Activated T-helper 2 cell treated with anti-CD3 and anti-CD28 coated beads, Interferon-gamma antibody, Interleukin-2, Interleukin-4, amounts not matched to agents 10 μg/mL and 5 μg/mL and 100 μg/mL, durations not matched to agents 14 hours and 24 hours and 36 hours (primary cell): ENCODE data around the gene ADD1. TPM values are rescaled to one million over a fixed set of nuclear protein-coding genes. Genes with fewer than 3 reads are reported as not detected.

Source experiments
- DNase-seq: peaks from one replicate; pipeline ENCODE4 v3.0.0; 2021; ENCODE audit warnings: low spot score
- H3K27ac Mint-ChIP-seq: one replicate; pipeline ENCODE4 v1.8.0; 2021; ENCODE audit warnings: mixed read lengths
- H3K27me3 Mint-ChIP-seq: one replicate; pipeline ENCODE4 v1.8.0; 2021; ENCODE audit warnings: low read depth, mixed read lengths
- H3K36me3 Mint-ChIP-seq: one replicate; pipeline ENCODE4 v1.8.0; 2021; ENCODE audit warnings: low read depth, mixed read lengths
- H3K4me1 Mint-ChIP-seq: one replicate; pipeline ENCODE4 v1.8.0; 2021; ENCODE audit warnings: low read depth, mixed read lengths
- H3K4me3 Mint-ChIP-seq: one replicate; pipeline ENCODE4 v1.8.0; 2021; ENCODE audit warnings: low read depth, mild to moderate bottlenecking, moderate library complexity, mixed read lengths
- H3K9me3 Mint-ChIP-seq: one replicate; pipeline ENCODE4 v1.8.0; 2021; ENCODE audit warnings: mixed read lengths
- intact Hi-C: fragments of 100-400 bp; cut with micrococcal nuclease; formaldehyde crosslinking; loops from one replicate; pipeline ENCODE4 v1.15.1; 2023
- total RNA-seq: library from RNA; stranded (reverse); gene quantifications from 2 replicates; pipeline ENCODE4 v1.2.3, GENCODE V29; 2022

The ADD1 gene
- total RNA-seq, 1 donor from 2014 or later: 242 TPM

DNA sequence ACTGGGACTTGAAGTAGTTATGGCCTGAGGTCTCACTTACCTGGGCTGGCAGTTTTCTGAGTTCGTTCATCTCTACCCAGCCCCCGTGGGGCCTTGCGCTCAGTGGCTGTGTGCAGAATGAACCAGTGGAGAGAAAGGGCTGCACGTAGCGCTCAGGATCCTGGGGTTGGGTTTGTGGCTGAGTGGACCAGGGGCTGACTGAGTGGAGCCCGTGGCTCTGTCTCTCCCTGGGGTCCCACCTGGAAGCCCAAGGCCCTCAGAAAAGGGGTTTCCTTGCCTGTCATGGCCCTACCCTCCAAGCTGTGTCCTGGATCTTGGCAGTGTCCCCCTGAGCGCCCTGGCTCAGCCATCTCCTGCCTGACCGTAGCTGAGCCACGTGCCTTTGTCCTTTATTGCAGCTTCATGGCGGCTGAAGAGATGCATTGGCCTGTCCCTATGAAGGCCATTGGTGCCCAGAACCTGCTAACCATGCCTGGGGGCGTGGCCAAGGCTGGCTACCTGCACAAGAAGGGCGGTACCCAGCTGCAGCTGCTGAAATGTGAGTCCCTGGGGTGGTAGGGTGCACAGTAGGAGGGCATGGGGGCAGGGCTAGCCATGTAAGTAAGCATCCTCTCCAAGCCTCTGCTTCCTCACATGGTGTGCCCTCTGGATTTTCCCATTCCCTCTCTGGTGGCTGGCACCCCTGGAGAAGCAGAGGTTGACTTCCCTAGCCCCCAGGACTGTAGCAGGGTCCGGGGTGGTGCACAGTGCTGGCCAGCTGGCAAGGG, 23.2 kb upstream of the ADD1 start:
- no peak for DNase-seq
- H3K4me1 Mint-ChIP-seq: peaks cover 24% of the 10 kb centered on the region
- no peak overlapping the region for H3K27ac Mint-ChIP-seq
- intact Hi-C loops: no loop called here
- no peaks in the 10 kb centered on the region for H3K27me3 Mint-ChIP-seq
- H3K4me3 Mint-ChIP-seq: no peak overlapping the region
- peaks cover 42% of the 10 kb centered on the region for H3K36me3 Mint-ChIP-seq
- H3K9me3 Mint-ChIP-seq: no peaks in the 10 kb centered on the region

DNA sequence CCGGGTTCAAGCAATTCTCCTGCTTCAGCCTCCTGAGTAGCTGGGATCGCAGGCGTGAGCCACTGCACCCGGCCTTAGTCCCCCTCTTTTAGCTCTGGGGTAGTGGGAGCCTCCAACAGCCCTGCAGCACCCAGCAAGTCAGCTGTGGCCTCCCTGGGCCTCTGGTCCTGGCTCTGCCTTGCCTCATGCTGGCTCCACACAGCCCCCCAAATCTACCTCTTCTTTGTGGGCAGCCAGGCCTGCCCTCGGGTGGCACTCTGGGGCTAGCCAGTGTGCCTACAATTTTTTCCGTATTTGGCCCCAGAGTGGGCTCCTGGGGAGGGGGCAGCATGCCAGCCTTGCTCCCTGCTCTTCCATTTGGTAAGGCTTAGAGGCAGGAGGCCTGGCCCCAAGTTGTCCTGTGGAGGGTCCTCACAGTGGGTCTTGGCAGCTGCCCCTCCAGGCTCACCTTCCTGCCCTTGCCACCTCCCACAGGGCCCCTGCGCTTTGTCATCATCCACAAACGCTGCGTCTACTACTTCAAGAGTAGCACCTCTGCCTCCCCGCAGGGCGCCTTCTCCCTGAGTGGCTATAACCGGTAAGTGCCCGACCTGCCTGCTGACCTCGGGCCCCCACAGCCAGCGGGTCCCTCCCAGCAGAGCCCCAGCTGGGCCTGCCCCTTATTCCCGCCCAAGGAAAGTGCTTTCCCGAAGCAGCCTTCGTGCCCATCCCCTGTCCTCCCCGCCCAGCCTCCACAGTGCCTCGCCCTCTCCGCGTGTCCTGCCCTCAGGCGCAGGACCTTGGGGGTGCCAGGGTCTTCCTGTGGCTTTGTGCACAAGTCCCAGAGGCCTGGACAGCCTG, 21.0 kb upstream of the ADD1 start:
- Mint-ChIP-seq H3K36me3 (peaks cover 52% of the 10 kb centered on the region), H3K4me1 (peaks cover 7% of the 10 kb centered on the region), H3K27ac (no peak overlapping the region), H3K9me3 (no peaks in the 10 kb centered on the region), H3K4me3 (no peak overlapping the region), H3K27me3 (no peaks in the 10 kb centered on the region)
- no peak for DNase-seq
- intact Hi-C loops: no loop called here

DNA sequence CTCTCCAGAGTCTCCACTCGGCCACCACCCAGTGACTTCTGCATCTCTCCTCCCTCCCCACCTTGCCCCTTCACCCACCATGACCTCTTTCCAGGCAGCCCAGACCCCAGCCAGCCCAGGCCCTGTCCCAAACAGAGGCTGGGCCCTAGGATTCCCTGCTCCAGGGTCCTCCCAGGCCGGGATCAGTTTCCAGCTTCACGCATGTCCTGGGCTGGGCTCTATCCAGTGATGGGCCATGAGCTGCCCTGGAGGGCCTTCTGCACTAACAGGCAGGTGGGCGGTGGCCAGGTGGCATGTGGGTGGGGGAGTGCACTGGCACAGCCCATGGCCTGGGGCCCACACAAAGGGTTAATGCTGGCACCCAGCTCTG, 20.4 kb upstream of the ADD1 start:
- no peak overlapping the region for H3K4me3 Mint-ChIP-seq
- H3K27me3 Mint-ChIP-seq: no peaks in the 10 kb centered on the region
- DNase-seq: no peak
- H3K27ac Mint-ChIP-seq: no peak overlapping the region
- intact Hi-C loops: no loop called here
- H3K4me1 Mint-ChIP-seq: peaks cover 7% of the 10 kb centered on the region
- H3K9me3 Mint-ChIP-seq: no peaks in the 10 kb centered on the region
- H3K36me3 Mint-ChIP-seq: peaks cover 57% of the 10 kb centered on the region

DNA sequence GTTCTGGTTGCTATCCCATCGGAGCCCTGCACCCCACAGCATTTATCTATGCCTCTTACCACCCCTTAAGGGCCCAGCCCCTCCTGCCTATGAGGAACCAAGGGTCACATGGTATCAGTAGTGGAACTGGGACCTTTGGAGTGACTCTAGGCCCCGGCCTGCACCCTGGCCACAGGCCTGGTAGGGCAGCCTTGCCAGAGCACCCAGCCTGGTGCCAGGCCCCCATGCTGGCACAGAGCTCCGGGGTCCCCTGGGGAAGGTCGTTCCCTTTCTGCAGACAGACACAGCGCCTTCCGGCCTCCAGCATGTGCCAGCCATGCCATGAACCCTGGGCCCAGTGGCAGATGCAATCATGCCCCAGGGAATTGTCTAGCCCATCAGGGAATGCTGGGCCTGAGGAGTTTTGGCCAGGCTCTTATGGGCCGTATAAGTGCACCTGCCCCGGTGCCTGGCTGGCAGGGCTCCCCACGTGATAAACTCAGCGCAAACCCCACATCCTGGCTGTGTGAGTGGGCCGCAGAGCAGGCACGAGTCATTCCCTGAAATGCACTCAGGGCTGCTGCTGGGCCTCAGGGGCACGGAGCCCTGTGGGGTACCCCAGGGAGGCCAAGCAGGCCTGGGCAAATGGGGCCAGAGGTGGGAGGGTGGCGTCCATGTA, 19.8 kb upstream of the ADD1 start:
- intact Hi-C loops: no loop called here
- no peaks in the 10 kb centered on the region for H3K27me3 Mint-ChIP-seq
- H3K4me3 Mint-ChIP-seq: no peak overlapping the region
- no peak for DNase-seq
- H3K4me1 Mint-ChIP-seq: peaks cover 7% of the 10 kb centered on the region
- no peak overlapping the region for H3K27ac Mint-ChIP-seq
- H3K36me3 Mint-ChIP-seq: peaks cover 63% of the 10 kb centered on the region
- no peaks in the 10 kb centered on the region for H3K9me3 Mint-ChIP-seq

DNA sequence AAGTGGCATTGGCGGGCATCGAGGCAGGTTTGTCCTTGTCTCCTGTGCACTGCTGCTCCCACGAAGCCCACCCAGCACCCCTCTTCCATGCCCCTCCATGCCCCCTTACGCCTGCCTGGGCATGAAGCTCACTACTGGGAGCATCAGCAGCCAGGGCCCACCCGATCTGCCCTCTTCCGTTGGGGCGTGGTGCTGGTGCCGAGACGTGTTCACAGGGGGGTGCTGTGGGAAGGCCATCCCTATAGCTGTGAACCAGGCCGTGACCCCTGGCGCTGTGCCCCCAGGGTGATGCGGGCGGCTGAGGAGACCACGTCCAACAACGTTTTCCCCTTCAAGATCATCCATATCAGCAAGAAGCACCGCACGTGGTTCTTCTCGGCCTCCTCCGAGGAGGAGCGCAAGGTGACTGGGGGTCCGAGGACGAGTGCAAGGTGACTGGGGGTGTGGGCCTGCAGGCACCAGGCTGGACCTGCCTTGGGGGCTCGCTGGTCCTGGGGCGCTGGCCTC, 19.3 kb upstream of the ADD1 start:
- intact Hi-C loops: no loop called here
- H3K27ac Mint-ChIP-seq: no peak overlapping the region
- H3K27me3 Mint-ChIP-seq: no peaks in the 10 kb centered on the region
- peaks cover 6% of the 10 kb centered on the region for H3K4me1 Mint-ChIP-seq
- H3K4me3 Mint-ChIP-seq: no peak overlapping the region
- peaks cover 65% of the 10 kb centered on the region for H3K36me3 Mint-ChIP-seq
- DNase-seq: no peak
- H3K9me3 Mint-ChIP-seq: no peaks in the 10 kb centered on the region

DNA sequence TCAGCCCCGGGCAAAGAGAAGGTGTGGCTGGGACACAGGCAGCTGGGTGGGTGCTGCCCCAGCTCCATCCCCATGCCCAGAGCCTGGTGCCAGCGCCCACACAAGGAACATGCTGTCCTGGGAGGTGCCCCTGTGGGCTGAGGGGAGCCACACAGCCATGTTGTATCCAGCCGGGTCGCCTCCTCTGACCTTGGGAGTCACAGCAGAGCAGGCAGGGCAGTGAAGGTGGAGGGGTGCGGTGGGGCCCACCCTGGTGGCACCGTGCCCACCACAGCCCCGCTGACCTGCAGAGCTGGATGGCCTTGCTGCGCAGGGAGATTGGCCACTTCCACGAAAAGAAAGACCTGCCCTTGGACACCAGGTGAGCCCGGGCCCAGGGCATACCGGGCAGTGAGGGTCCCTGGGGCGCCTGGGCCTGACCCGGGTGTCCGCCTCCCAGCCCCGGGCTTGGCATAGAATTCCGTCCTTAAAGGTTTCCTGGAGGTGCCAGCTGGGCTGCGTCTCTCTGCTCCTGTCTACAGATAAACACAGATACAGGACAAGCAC, 18.7 kb upstream of the ADD1 start:
- intact Hi-C loops: no loop called here
- Mint-ChIP-seq H3K9me3 (no peaks in the 10 kb centered on the region), H3K27me3 (no peaks in the 10 kb centered on the region), H3K36me3 (peaks cover 64% of the 10 kb centered on the region), H3K27ac (no peak overlapping the region), H3K4me3 (no peak overlapping the region), H3K4me1 (peaks cover 2% of the 10 kb centered on the region)
- DNase-seq: no peak

DNA sequence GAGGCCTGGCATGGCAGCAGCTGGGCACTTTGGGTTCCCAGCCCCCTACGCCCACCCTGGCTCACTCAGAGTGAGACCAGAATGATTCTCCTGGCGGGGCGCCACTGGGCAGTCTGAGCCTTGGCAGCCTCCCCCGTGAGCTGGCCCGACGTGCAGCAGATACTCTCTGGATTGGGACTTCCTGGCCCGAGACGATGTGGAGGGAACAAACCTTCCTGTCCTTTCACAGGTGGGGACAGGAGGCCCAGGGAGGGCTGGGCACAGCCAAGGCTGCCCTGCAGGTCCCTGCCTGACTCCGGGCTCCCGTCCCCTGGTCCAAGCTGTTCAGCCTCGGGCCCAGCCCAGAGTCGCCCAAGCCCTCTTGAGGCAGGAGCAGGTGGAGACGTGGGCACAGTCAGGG, 17.9 kb upstream of the ADD1 start:
- H3K36me3 Mint-ChIP-seq: peaks cover 65% of the 10 kb centered on the region

DNA sequence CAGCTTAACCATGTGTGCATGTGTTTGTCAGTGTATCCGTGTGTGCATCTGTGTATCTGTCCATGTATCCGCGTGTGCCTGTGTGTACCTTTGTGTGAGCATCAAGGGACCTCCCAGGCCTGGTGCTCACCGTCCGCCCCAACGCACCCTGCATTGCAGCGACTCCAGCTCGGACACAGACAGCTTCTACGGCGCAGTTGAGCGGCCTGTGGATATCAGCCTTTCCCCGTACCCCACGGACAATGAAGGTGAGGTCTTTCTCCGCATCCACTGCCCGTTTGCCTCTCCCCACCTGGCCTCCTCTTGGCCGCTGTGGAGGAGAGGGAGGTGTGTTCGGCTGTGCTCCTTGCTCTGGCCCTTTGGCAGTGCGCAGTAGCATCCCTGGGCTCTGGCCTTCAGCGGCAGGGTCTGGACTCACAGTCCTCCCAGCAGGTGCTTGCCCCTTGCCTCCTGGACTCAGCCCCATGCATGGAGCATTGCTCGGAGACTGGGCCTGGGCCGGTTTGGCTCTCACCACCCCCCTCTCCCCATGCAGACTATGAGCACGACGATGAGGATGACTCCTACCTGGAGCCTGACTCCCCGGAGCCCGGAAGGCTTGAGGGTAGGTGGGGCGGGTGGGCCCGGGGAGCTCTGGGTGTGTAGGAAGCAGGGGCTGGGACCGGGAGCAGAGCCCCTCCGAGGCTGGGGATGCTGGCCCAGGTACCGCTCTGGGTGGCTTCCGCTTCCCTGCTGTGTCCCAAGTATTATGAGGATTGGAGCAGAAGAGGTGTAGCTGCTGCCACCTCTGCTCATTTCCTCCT, 16.4 kb upstream of the ADD1 start:
- intact Hi-C loops: no loop called here
- H3K36me3 Mint-ChIP-seq: peaks cover 72% of the 10 kb centered on the region
- H3K27ac Mint-ChIP-seq: no peak overlapping the region
- peaks cover 2% of the 10 kb centered on the region for H3K4me1 Mint-ChIP-seq
- no peak for DNase-seq
- no peak overlapping the region for H3K4me3 Mint-ChIP-seq
- H3K9me3 Mint-ChIP-seq: no peaks in the 10 kb centered on the region
- no peaks in the 10 kb centered on the region for H3K27me3 Mint-ChIP-seq

More for the DNA sequence above, 17.9 kb upstream of the ADD1 start:
- Mint-ChIP-seq H3K4me1 (peaks cover 2% of the 10 kb centered on the region), H3K27me3 (no peaks in the 10 kb centered on the region), H3K27ac (no peak overlapping the region), H3K4me3 (no peak overlapping the region), H3K9me3 (no peaks in the 10 kb centered on the region)
- intact Hi-C loops: no loop called here
- DNase-seq: no peak

DNA sequence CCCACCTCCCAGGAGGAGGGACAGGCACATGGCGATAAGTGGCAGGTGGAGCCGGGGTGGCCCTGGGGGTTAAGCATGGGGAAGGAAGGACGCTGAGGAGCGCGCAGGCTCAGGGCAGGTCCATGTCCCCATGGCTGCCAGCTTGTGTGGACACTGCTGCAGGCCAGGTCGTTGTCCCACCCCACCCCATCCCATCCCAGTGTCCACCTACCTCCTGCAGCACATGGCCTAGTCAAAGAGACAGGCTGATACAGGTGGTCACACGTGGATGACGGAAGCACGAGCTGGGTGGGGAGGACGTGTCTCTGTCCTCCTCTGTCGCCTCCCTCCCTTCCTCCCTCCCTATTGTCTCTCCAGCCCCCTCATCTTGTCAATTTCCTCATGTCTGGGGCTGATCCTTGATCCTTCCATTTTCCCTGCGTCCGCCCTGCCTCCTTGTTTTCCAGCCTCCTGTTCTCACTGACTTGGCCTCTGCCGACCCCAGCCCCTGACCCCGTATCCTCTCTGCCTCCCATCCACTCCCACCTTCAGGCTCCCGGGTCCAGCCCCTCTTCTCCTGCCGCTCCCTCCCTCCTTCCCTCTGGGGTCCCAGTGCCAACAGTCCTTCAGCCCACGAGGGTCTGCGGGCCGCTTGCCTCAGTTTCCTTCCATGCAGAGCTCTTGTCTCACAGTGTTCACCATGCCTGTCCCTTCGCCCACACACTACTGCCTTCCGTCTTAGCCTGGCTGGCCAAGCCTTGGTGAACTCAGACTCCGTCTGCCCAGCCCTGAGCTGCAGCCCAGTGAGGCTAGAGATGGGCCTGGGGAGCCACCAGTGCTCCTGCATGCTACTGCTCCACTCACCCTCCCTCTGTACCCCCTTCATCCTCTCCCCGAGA, 15.5 kb upstream of the ADD1 start:
- DNase-seq: no peak
- no peaks in the 10 kb centered on the region for H3K9me3 Mint-ChIP-seq
- intact Hi-C loops: no loop called here
- H3K4me1 Mint-ChIP-seq: peaks cover 2% of the 10 kb centered on the region
- no peak overlapping the region for H3K27ac Mint-ChIP-seq
- H3K36me3 Mint-ChIP-seq: peaks cover 74% of the 10 kb centered on the region
- H3K4me3 Mint-ChIP-seq: no peak overlapping the region
- no peaks in the 10 kb centered on the region for H3K27me3 Mint-ChIP-seq

DNA sequence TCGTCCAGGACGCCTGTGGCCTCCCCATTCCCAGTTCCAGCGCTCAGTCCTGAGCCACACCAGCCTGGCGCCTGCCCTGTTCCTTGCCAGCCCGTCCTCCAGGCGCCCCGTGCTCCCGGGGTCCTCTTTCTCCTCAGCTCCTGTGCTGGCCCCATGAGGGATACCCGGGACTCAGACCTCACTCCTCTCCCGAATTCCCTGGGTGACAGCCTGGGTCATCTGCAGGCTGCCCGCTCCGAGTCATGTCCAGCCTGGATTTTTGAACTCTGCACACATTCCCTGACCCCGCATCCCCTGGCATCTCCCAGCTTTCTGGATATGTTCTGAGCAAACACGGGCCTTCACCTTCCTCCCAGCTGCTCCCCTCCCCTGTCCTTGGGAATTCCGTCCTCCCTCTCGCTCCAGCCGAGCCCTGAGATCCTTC, 14.9 kb upstream of the ADD1 start:
- Mint-ChIP-seq H3K4me1 (peaks cover 2% of the 10 kb centered on the region), H3K27me3 (no peaks in the 10 kb centered on the region), H3K27ac (no peak overlapping the region), H3K4me3 (no peak overlapping the region), H3K9me3 (no peaks in the 10 kb centered on the region), H3K36me3 (peaks cover 73% of the 10 kb centered on the region)
- intact Hi-C loops: no loop called here
- no peak for DNase-seq

DNA sequence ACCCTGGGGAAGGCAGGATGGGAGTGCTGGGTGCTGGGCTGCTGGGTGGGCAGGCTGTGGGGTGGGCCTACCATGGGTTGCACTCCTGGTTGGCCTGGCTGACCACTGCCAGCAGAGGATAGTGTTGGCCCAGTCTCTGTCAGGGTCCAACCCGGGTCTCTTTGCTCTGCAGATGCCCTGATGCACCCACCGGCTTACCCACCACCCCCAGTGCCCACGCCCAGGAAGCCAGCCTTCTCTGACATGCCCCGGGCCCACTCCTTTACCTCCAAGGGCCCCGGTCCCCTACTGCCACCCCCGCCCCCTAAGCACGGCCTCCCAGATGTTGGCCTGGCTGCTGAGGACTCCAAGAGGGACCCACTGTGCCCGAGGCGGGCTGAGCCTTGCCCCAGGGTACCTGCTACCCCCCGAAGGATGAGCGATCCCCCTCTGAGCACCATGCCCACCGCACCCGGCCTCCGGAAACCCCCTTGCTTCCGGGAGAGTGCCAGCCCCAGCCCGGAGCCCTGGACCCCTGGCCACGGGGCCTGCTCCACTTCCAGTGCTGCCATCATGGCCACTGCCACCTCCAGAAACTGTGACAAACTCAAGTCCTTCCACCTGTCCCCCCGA, 14.2 kb upstream of the ADD1 start:
- no peak for DNase-seq
- H3K4me1 Mint-ChIP-seq: peaks cover 2% of the 10 kb centered on the region

More for the DNA sequence above, 14.2 kb upstream of the ADD1 start:
- Mint-ChIP-seq H3K27me3 (no peaks in the 10 kb centered on the region), H3K9me3 (no peaks in the 10 kb centered on the region), H3K4me3 (no peak overlapping the region), H3K27ac (no peak overlapping the region), H3K36me3 (peaks cover 69% of the 10 kb centered on the region)
- intact Hi-C loops: no loop called here
